ENCODE results near the gene NLRP6.

DNA sequence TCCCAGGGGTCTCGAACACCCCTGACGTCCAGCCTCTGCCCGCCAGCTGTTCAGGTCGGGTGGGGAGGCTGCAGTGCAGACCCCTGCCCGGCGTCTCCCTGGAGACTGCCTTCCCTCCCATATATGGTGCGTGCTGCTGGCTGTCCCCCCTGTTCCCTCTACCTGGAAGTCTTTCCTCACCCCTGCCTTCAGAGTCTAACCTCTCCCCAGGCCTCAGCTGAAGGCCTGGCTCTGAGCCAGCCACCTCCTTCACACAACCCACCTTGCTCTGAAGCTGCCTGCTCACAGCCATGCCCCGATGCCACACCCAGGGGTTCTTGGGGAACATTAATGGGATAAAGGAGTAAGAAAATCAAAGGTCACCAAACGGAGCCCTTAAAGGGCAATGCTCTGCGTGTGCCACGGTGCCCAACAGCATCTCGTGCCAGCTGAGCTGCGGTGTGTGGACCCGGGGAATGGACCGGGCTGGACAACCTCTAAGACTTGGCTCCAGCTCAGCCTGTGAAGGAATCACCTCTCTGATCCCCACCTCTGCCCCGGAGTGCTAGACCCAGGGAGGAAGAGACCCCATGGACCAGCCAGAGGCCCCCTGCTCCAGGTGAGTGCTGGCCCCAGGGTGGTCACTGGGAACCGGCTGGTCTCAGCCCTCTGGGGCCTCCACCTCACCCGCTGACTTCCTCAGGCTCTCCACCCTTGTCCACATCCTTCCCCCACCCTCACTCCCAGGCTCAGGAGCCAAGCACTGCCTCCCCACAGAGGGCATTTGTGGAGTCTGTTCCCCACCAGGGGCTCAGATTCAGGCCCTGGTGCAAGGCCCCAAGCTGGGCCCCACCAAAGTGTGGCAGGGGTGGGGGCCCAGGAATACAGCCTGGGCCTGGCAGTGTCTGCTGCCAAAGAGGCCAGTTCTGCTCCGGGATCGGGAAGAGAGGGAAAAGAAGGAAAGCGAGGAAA lies at the start of gene NLRP6:
- TF ChIP-seq, protein P1, sequence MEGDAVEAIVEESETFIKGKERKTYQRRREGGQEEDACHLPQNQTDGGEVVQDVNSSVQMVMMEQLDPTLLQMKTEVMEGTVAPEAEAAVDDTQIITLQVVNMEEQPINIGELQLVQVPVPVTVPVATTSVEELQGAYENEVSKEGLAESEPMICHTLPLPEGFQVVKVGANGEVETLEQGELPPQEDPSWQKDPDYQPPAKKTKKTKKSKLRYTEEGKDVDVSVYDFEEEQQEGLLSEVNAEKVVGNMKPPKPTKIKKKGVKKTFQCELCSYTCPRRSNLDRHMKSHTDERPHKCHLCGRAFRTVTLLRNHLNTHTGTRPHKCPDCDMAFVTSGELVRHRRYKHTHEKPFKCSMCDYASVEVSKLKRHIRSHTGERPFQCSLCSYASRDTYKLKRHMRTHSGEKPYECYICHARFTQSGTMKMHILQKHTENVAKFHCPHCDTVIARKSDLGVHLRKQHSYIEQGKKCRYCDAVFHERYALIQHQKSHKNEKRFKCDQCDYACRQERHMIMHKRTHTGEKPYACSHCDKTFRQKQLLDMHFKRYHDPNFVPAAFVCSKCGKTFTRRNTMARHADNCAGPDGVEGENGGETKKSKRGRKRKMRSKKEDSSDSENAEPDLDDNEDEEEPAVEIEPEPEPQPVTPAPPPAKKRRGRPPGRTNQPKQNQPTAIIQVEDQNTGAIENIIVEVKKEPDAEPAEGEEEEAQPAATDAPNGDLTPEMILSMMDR (IDR thresholded peaks at IDR 0.05): no peak
- no peak for TF ChIP-seq POLR2A (IDR thresholded peaks at IDR 0.05)
